ENCODE measurements around the gene SRPK1.

GRCh38 chr6:35920793-35921732 is at the start of gene SRPK1:
- no peak for TF ChIP-seq POLR2A (IDR thresholded peaks at IDR 0.05)
- TF ChIP-seq, protein P1, sequence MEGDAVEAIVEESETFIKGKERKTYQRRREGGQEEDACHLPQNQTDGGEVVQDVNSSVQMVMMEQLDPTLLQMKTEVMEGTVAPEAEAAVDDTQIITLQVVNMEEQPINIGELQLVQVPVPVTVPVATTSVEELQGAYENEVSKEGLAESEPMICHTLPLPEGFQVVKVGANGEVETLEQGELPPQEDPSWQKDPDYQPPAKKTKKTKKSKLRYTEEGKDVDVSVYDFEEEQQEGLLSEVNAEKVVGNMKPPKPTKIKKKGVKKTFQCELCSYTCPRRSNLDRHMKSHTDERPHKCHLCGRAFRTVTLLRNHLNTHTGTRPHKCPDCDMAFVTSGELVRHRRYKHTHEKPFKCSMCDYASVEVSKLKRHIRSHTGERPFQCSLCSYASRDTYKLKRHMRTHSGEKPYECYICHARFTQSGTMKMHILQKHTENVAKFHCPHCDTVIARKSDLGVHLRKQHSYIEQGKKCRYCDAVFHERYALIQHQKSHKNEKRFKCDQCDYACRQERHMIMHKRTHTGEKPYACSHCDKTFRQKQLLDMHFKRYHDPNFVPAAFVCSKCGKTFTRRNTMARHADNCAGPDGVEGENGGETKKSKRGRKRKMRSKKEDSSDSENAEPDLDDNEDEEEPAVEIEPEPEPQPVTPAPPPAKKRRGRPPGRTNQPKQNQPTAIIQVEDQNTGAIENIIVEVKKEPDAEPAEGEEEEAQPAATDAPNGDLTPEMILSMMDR (IDR thresholded peaks at IDR 0.05) = no peak

Data from stomach (tissue), 4 donors.